Measurements from ENCODE around the gene COBL.

DNA sequence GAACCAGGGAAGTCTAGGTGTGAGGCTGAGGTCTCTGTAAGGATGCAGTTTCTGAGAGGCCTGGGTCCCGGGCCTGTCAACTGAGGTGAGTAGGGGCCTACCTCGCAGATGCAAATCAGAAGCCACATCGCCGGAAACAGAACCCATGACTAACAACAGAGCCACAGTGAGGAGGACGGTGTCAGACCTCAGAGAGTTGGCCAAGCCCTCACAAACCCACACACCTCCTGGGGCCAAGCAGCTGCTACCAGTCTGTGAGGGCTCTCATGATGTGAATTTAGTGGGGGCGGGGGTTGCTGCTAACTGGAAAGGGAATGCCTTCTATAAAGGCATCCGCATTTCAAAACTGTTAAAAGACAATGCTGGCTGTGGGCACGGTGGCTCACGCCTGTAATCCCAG lies 103.0 kb downstream of the COBL start:
- no peak for TF ChIP-seq FOXK2 (IDR thresholded peaks at IDR 0.05)
- TF ChIP-seq ELF4 (IDR thresholded peaks at IDR 0.05), result no peak
- TF ChIP-seq BHLHE40 (IDR thresholded peaks at IDR 0.05; ENCODE audit: borderline replicate concordance), result no peak
- TF ChIP-seq CTBP1 (IDR thresholded peaks at IDR 0.05; ENCODE audit: borderline replicate concordance), result no peak
- TF ChIP-seq ZNF384 (IDR thresholded peaks at IDR 0.05), result no peak
- no peak for TF ChIP-seq FOXM1 (IDR thresholded peaks at IDR 0.05; ENCODE audit: borderline replicate concordance)
- no peak for TF ChIP-seq NFRKB (IDR thresholded peaks at IDR 0.05)
- no peak for TF ChIP-seq ARNT (IDR thresholded peaks at IDR 0.05)
- TF ChIP-seq FOXA1 (IDR thresholded peaks at IDR 0.05), result no peak
